ENCODE results near the gene HERPUD1. TPM values are rescaled to one million over a fixed set of nuclear protein-coding genes. Genes with fewer than 3 reads are reported as not detected.
"Not testable (repeated sequence)": the region's sequence is repeated elsewhere in the genome, so short reads cannot be mapped to it uniquely, and the experiment has no call there.

HERPUD1 gene
- total and polyA plus RNA-seq, 2 of the 8 experiments (the other 6 are each of a cell fraction or from before 2014, with no cell fraction given) = 23.3 to 34.7 TPM

GRCh38 chr16:56986908-56987307 is 55.0 kb downstream of the HERPUD1 start:
- H2AK5ac ChIP-seq (ENCODE audit: low read depth, low read length); H2BK12ac ChIP-seq (ENCODE audit: low read depth, low read length); H2BK120ac ChIP-seq (replicated peaks; ENCODE audit: low read depth, low read length); H4K5ac ChIP-seq (ENCODE audit: insufficient read length, low read depth, low read length); H4K8ac ChIP-seq (ENCODE audit: extremely low read depth, insufficient read depth, low read length); H3K4ac ChIP-seq (replicated peaks; ENCODE audit: insufficient read length, low read depth, low read length); FAIRE-seq; H4K91ac ChIP-seq (replicated peaks; ENCODE audit: insufficient read length, low read length); H4K20me1 ChIP-seq (replicated peaks in 1 of 2; ENCODE audit: control insufficient read depth in 1 of 2, insufficient read depth in 2 of 2, low read length in 2 of 2); H3K18ac ChIP-seq (ENCODE audit: extremely low read depth, low read length); H3K4me3 ChIP-seq (ENCODE audit: extremely low read depth in 1 of 4, insufficient read depth in 2 of 4, low read depth in 3 of 4, low read length in 4 of 4); H3K79me2 ChIP-seq (ENCODE audit: control insufficient read depth in 1 of 2, insufficient read depth in 2 of 2, low read length in 2 of 2); POLR2A ChIA-PET (ENCODE audit: partially characterized antibody); H3K23ac ChIP-seq (ENCODE audit: insufficient read length); H3K36me3 ChIP-seq (ENCODE audit: control insufficient read depth in 2 of 4, insufficient read depth in 4 of 4, low read length in 3 of 4); H2BK5ac ChIP-seq (ENCODE audit: low read depth, low read length); H2BK20ac ChIP-seq (ENCODE audit: low read length); H2AFZ ChIP-seq (ENCODE audit: low read length); H3K9ac ChIP-seq (replicated peaks in 1 of 4; ENCODE audit: extremely low read depth in 1 of 4, low read depth in 3 of 4, low read length in 3 of 4); H3K56ac ChIP-seq (replicated peaks; ENCODE audit: insufficient read length, low read depth, low read length); H3K27ac ChIP-seq (ENCODE audit: low read depth, low read length); H3K9me3 ChIP-seq (ENCODE audit: insufficient read depth in 2 of 2, low read depth in 1 of 2, low read length in 1 of 2); H3K79me1 ChIP-seq (ENCODE audit: low read depth, low read length); DNase-seq (ENCODE audit: low read depth in 1 of 2, low spot score in 2 of 2); H3K23me2 ChIP-seq (ENCODE audit: low read depth, low read length); H3K4me2 ChIP-seq (ENCODE audit: insufficient read depth in 1 of 2, low read depth in 2 of 2, low read length in 2 of 2); H3K4me1 ChIP-seq (replicated peaks in 1 of 4; ENCODE audit: control insufficient read depth in 3 of 4, insufficient read depth in 4 of 4, low read length in 3 of 4); H3K14ac ChIP-seq (ENCODE audit: insufficient read length); H2BK15ac ChIP-seq (ENCODE audit: low read length): not testable (repeated sequence)
- H3K27me3 ChIP-seq (replicated peaks in 1 of 4; ENCODE audit: control insufficient read depth in 3 of 4, extremely low read depth in 1 of 4, insufficient read depth in 3 of 4, low read length in 3 of 4) = peaks cover 0 to 33% (median 24%) of the 10 kb centered on the region in 4 experiments; a peak in 6 of 7 replicates
- CTCF ChIA-PET (ENCODE audit: partially characterized antibody) = interaction anchor here (0.8 to 8.1 kb wide), 3 partner anchors 21 to 60 kb away, joined by 3 to 67 read pairs (median 4); no protein-coding TSS in a partner anchor
- WGBS, 2 experiments (ENCODE audit: extremely low coverage in 1 of 2, insufficient coverage in 1 of 2, insufficient read length in 1 of 2, insufficient replicate concordance in 2 of 2, low coverage in 1 of 2, low lambda C conversion rate in 2 of 2, missing lambda C conversion rate in 1 of 2) = 93% methylated on average over 4 of the region's 4 CpGs; no CpG with 5 or more reads in 1 of the 2 experiments
